Measurements from ENCODE around the gene ARFRP1. TPM values are rescaled to one million over a fixed set of nuclear protein-coding genes. Genes with fewer than 3 reads are reported as not detected.

The ARFRP1 gene
- total and polyA plus RNA-seq, 2 of the 13 experiments (the other 11 are each of a cell fraction or from before 2014, with no cell fraction given), result 32.0 to 51.1 TPM

- TF ChIP-seq TAF15 (IDR thresholded peaks at IDR 0.05; ENCODE audit: low read depth, low read length, poor library complexity, severe bottlenecking) (peak; percentile 84), MEIS1 (CRISPR knock-in tag; IDR thresholded peaks at IDR 0.05; ENCODE audit: borderline replicate concordance) (peak; percentile 74), STAG1 (CRISPR knock-in tag; IDR thresholded peaks at IDR 0.05) (peak; percentile 41; the same call in 1 of the 2 replicates), ZNF564 (CRISPR knock-in tag; IDR thresholded peaks at IDR 0.05) (peak; percentile 87), TAF1 (CRISPR knock-in tag; IDR thresholded peaks at IDR 0.05) (peak; percentile 94), ZNF343 (CRISPR knock-in tag; IDR thresholded peaks at IDR 0.05) (peak; percentile 94; the same call in 1 of the 2 replicates), TRIM22 (IDR thresholded peaks at IDR 0.05) (no peak), ZFP36L1 (CRISPR knock-in tag; IDR thresholded peaks at IDR 0.05) (no peak), ZNF614 (CRISPR knock-in tag; IDR thresholded peaks at IDR 0.05; ENCODE audit: borderline replicate concordance) (peak; percentile 82; the same call in 1 of the 2 replicates), PBX2 (CRISPR knock-in tag; IDR thresholded peaks at IDR 0.05) (0 out of 2 replicates have a peak, but pooled peaks have one; percentile 20), HNRNPK (IDR thresholded peaks at IDR 0.05; ENCODE audit: low read depth, low read length, poor library complexity, severe bottlenecking) (peak; percentile 78), SAFB2 (CRISPR knock-in tag; IDR thresholded peaks at IDR 0.05; ENCODE audit: borderline replicate concordance, low read depth) (peak; percentile 87), NR2F2 (IDR thresholded peaks at IDR 0.05; ENCODE audit: borderline replicate concordance, low read depth) (peak; percentile 88; the same call in 1 of the 2 replicates), ATF7-NPFF (CRISPR knock-in tag; IDR thresholded peaks at IDR 0.05; ENCODE audit: low read depth) (peak; percentile 55; the same call in 1 of the 2 replicates), PAWR (CRISPR knock-in tag; IDR thresholded peaks at IDR 0.05; ENCODE audit: borderline replicate concordance) (0 out of 2 replicates have a peak, but pooled peaks have one; percentile 90), CENPBD1 (CRISPR knock-in tag; IDR thresholded peaks at IDR 0.05; ENCODE audit: borderline replicate concordance, low read depth) (no peak), ZNF577 (CRISPR knock-in tag; IDR thresholded peaks at IDR 0.05; ENCODE audit: borderline replicate concordance, low read depth) (peak; percentile 98), MAX (IDR thresholded peaks at IDR 0.05) (peak; percentile 93), ZNF33A (CRISPR knock-in tag; IDR thresholded peaks at IDR 0.05; ENCODE audit: borderline replicate concordance) (no peak), NFIB (CRISPR knock-in tag; IDR thresholded peaks at IDR 0.05; ENCODE audit: borderline replicate concordance) (no peak), KLF6 (CRISPR knock-in tag; IDR thresholded peaks at IDR 0.05) (peak; percentile 90; the same call in 1 of the 2 replicates), ATF4 (CRISPR knock-in tag; IDR thresholded peaks at IDR 0.05) (peak in 1 of 2 experiments; percentile 56; a peak in 1 of 4 replicates), RFX3 (CRISPR knock-in tag; IDR thresholded peaks at IDR 0.05) (no peak), NFYC (CRISPR knock-in tag; IDR thresholded peaks at IDR 0.05) (0 out of 2 replicates have a peak, but pooled peaks have one; percentile 18), ATF5 (CRISPR knock-in tag; IDR thresholded peaks at IDR 0.05; ENCODE audit: low read depth) (peak; percentile 97)
Measured at GRCh38 chr20:63737945-63738686, 30.3 kb upstream of the ARFRP1 start (continued).
